ENCODE data around the gene CALML4. TPM values are rescaled to one million over a fixed set of nuclear protein-coding genes. Genes with fewer than 3 reads are reported as not detected.

CALML4 gene
- total RNA-seq, 4 donors from 2014 or later = 5.5 to 9.2 (median 7.3) TPM

- TF ChIP-seq, protein P1, sequence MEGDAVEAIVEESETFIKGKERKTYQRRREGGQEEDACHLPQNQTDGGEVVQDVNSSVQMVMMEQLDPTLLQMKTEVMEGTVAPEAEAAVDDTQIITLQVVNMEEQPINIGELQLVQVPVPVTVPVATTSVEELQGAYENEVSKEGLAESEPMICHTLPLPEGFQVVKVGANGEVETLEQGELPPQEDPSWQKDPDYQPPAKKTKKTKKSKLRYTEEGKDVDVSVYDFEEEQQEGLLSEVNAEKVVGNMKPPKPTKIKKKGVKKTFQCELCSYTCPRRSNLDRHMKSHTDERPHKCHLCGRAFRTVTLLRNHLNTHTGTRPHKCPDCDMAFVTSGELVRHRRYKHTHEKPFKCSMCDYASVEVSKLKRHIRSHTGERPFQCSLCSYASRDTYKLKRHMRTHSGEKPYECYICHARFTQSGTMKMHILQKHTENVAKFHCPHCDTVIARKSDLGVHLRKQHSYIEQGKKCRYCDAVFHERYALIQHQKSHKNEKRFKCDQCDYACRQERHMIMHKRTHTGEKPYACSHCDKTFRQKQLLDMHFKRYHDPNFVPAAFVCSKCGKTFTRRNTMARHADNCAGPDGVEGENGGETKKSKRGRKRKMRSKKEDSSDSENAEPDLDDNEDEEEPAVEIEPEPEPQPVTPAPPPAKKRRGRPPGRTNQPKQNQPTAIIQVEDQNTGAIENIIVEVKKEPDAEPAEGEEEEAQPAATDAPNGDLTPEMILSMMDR (IDR thresholded peaks at IDR 0.05; ENCODE audit: low read depth) = no peak
Measured at GRCh38 chr15:68213991-68214837, 9.1 kb upstream of the CALML4 start.

DNA sequence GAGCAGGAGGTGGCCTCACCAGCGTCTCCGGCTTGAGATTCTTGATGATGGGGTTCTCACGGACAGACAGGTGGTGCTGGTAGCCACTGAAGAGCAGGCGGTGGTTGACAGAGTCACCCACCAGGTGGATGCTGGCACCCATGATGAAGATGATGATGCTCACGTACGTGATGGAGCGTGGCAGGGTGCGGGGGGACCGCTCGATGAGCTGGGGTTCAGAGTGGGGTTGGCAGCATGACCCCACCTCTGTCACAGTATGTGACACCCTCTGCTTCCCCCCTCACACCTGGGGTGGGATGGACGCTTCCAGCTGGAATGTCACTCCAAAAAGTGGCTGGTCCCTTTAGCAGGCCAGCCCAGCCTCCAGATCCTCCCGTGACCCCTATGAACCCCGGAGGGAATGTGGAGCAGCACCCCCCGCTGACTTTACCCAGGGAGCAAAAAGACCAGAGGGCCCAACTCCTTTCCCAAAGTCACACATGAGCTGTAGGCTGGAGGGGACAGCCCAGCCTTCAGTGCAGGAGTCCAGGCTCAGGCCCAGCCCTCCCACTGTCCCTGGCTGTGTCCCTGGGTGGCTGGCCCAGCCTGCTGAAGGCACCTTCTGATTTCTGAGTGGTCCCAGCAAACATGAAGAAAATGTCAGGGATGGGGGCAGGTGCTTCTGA, 6.7 kb upstream of the CALML4 start:
- TF ChIP-seq, protein P1 (IDR thresholded peaks at IDR 0.05; ENCODE audit: low read depth) = no peak

DNA sequence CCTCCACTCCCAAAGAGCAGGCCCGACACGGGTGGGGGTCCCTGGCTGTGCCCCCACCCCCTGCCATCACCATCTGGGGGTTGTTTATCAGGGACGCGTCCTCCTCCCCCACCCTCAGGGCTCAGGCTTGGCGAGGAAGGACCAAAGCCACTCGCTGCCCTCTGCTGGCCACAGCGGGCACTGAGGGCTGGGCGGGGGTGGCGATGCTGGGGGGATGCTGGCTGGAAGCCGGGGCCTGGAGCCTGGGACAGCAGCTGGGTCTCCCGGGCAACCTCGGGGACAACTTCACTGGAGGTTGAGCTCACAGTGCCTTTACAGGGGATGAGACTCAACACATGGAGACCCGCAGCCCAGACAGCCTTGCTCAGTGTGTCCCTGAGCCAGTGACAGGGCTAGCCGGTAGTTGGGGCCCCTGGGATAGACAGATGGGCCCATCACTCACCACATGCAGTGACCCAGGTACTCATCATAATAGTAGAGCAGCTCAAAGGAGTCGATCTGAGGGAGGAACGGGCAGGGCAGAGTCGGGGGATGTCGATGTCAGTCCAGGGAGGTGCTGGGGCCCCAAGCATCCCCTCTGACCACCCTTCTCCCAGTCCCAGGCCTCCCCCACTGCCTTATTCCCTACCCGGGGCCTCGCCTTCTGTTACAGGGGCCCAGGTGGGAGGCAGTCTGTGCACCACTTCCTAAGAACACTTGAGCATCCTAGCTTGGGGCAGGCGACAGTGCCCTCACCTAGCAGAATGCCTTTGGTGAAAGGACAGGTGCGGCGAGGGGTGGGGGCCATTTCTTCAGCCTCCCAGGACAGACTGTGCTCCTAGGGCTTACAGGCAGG, 5.9 kb upstream of the CALML4 start:
- TF ChIP-seq, protein P1 (IDR thresholded peaks at IDR 0.05; ENCODE audit: low read depth) = no peak

DNA sequence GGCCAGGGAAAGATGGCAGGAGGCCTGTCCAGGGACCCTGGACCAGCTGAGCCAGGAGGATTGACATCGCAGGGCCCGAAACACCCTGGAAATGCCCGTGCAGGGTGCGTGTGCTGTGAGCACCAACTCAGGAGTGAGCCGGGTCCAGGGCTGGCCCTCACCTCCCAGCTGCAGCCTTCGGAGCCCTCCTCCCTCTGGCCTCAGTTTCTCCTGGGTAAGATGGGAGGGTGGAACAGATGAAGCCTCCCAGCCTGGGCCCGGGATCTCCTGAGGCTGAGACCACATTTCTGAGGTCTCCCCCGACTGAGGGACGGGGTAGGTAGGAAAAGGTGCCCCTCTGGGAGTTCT, 5.3 kb upstream of the CALML4 start:
- TF ChIP-seq, protein P1 (IDR thresholded peaks at IDR 0.05; ENCODE audit: low read depth) = no peak

DNA sequence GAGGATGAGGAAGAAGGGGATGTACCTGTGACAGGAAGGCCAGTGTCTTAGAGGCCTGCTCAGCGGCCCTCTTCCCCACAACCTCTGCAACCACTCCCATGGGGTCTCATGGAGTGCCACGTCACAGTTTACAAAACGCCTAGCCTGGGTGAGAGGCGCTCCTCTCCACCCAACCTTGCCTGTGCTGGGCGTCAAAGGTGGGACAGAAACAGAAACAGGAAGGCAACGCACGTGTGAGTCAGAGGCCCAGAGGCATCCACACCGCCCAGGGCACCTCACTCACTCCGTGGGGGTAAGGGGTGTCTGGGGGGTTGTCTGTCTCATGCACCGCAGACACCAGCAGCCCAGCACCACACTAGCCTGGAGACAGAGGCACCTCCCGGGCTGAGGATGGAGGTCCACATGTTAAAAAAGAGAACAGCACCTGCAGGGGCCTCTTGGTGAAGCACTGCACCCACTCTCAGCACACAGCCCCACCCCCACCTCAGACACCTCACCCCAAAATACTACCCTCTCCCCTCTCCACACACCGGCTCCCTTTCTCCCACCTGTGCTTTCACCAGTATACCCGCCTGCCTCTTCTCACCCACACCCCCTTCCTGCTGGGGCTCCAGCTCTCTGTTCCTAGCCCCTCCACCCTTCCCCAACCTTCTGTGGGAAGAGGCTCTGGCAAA, 4.7 kb upstream of the CALML4 start:
- TF ChIP-seq, protein P1 (IDR thresholded peaks at IDR 0.05; ENCODE audit: low read depth) = no peak

- TF ChIP-seq, protein P1 (IDR thresholded peaks at IDR 0.05; ENCODE audit: low read depth) = no peak
Measured at GRCh38 chr15:68209272-68209671, 4.1 kb upstream of the CALML4 start.
